ENCODE results near the gene GXYLT2. TPM values are rescaled to one million over a fixed set of nuclear protein-coding genes. Genes with fewer than 3 reads are reported as not detected.

Gene GXYLT2
- total RNA-seq, 2 donors from 2014 or later: 7.7 to 20.9 TPM

GRCh38 chr3:72904163-72904562, 16.3 kb downstream of the GXYLT2 start:
- TF ChIP-seq POLR2A (IDR thresholded peaks at IDR 0.05): no peak
- TF ChIP-seq POLR2AphosphoS5 (IDR thresholded peaks at IDR 0.05): no peak
- no peak for TF ChIP-seq CTCF (IDR thresholded peaks at IDR 0.05)
- DNase-seq (ENCODE audit: low spot score): no peak
- H3K36me3 ChIP-seq: no peaks in the 10 kb centered on the region
- no peaks in the 10 kb centered on the region for H3K9me3 ChIP-seq
- intact Hi-C loops (cut with DNase I): no loop called here
- no peak overlapping the region for H3K4me3 ChIP-seq
- no peaks in the 10 kb centered on the region for H3K4me1 ChIP-seq (replicated peaks)
- H3K27me3 ChIP-seq (replicated peaks; ENCODE audit: insufficient read depth): no peaks in the 10 kb centered on the region
- WGBS: 60% methylated on average over 2 of the region's 2 CpGs
- no peak overlapping the region for H3K27ac ChIP-seq

GRCh38 chr3:72906154-72906553, 18.3 kb downstream of the GXYLT2 start:
- Histone ChIP-seq H3K27ac (no peak overlapping the region), H3K36me3 (no peaks in the 10 kb centered on the region), H3K4me3 (no peak overlapping the region), H3K4me1 (replicated peaks) (no peaks in the 10 kb centered on the region), H3K9me3 (no peaks in the 10 kb centered on the region), H3K27me3 (replicated peaks; ENCODE audit: insufficient read depth) (no peaks in the 10 kb centered on the region)
- TF ChIP-seq POLR2A (IDR thresholded peaks at IDR 0.05) (no peak), POLR2AphosphoS5 (IDR thresholded peaks at IDR 0.05) (no peak)
- intact Hi-C loops (cut with DNase I): no loop called here
- DNase-seq (ENCODE audit: low spot score): no peak
- WGBS: 86% methylated on average over 6 of the region's 6 CpGs

- intact Hi-C loops (cut with DNase I): no loop called here
- WGBS: 52% methylated on average over 4 of the region's 4 CpGs
- Histone ChIP-seq H3K27ac (no peak overlapping the region), H3K4me3 (no peak overlapping the region), H3K4me1 (replicated peaks) (no peaks in the 10 kb centered on the region), H3K36me3 (no peaks in the 10 kb centered on the region), H3K27me3 (replicated peaks; ENCODE audit: insufficient read depth) (no peaks in the 10 kb centered on the region), H3K9me3 (no peaks in the 10 kb centered on the region)
- no peak for DNase-seq (ENCODE audit: low spot score)
- TF ChIP-seq POLR2AphosphoS5 (IDR thresholded peaks at IDR 0.05): no peak
- no peak for TF ChIP-seq CTCF (IDR thresholded peaks at IDR 0.05)
- TF ChIP-seq POLR2A (IDR thresholded peaks at IDR 0.05): no peak
These were observed 19.4 kb downstream of the GXYLT2 start for GRCh38 chr3:72907131-72907711.

GRCh38 chr3:72907731-72908620, 20.1 kb downstream of the GXYLT2 start:
- H3K9me3 ChIP-seq: no peaks in the 10 kb centered on the region
- WGBS: 65% methylated on average over 14 of the region's 14 CpGs
- DNase-seq (ENCODE audit: low spot score): no peak
- no peaks in the 10 kb centered on the region for H3K27me3 ChIP-seq (replicated peaks; ENCODE audit: insufficient read depth)
- H3K4me3 ChIP-seq: no peak overlapping the region
- H3K4me1 ChIP-seq (replicated peaks): no peaks in the 10 kb centered on the region
- no peak for TF ChIP-seq POLR2AphosphoS5 (IDR thresholded peaks at IDR 0.05)
- TF ChIP-seq CTCF (IDR thresholded peaks at IDR 0.05): no peak
- no peak for TF ChIP-seq POLR2A (IDR thresholded peaks at IDR 0.05)
- H3K27ac ChIP-seq: no peak overlapping the region
- H3K36me3 ChIP-seq: no peaks in the 10 kb centered on the region
- intact Hi-C loops (cut with DNase I): no loop called here

GRCh38 chr3:72909591-72909990, 21.7 kb downstream of the GXYLT2 start:
- no peaks in the 10 kb centered on the region for H3K4me1 ChIP-seq (replicated peaks)
- H3K36me3 ChIP-seq: no peaks in the 10 kb centered on the region
- WGBS: 95% methylated on average over 3 of the region's 3 CpGs
- intact Hi-C loops (cut with DNase I): no loop called here
- H3K27ac ChIP-seq: no peak overlapping the region
- DNase-seq (ENCODE audit: low spot score): no peak
- TF ChIP-seq CTCF (IDR thresholded peaks at IDR 0.05) (no peak), POLR2AphosphoS5 (IDR thresholded peaks at IDR 0.05) (no peak), POLR2A (IDR thresholded peaks at IDR 0.05) (no peak)
- no peak overlapping the region for H3K4me3 ChIP-seq
- H3K27me3 ChIP-seq (replicated peaks; ENCODE audit: insufficient read depth): no peaks in the 10 kb centered on the region
- H3K9me3 ChIP-seq: no peaks in the 10 kb centered on the region

Measured in prostate gland (tissue), 2 donors.